SU-DHL-6 (cell line): ENCODE measurements around the gene OXCT1.

Experiments used
- H2AFZ ChIP-seq: fragments of 200-600 bp; sonication (generic); 2 replicates; pipeline ENCODE4 v1.6.1; 2014; ENCODE audit warnings: low read depth, mild to moderate bottlenecking, moderate library complexity, mixed read lengths, antibody characterized with exemption, low read length; ENCODE audit not compliant: severe bottlenecking
- H3F3A ChIP-seq: fragments of 200-600 bp; shearing (Covaris generic); 2 replicates; pipeline ENCODE4 v1.6.0; 2016; ENCODE audit warnings: antibody characterized with exemption, mild to moderate bottlenecking; ENCODE audit not compliant: insufficient read depth
- H3K27ac ChIP-seq: fragments of 200-600 bp; sonication (generic); 2 replicates; pipeline ENCODE4 v1.5.1; 2016; ENCODE audit warnings: low read depth, mild to moderate bottlenecking, low read length, moderate library complexity, mixed read lengths
- H3K27me3 ChIP-seq: fragments of 200-600 bp; sonication (generic), shearing (Covaris generic); 2 replicates; pipeline ENCODE4 v1.6.0; 2014; ENCODE audit warnings: mild to moderate bottlenecking, low read length
- H3K36me3 ChIP-seq: fragments of 200-600 bp; sonication (generic); 2 replicates; pipeline ENCODE4 v1.6.1; 2014; ENCODE audit warnings: mild to moderate bottlenecking, low read length, mixed read lengths
- H3K4me2 ChIP-seq: fragments of 300-600, 200-600 bp; shearing (Covaris generic), sonication (generic); 2 replicates; pipeline ENCODE4 v1.6.0; 2014; ENCODE audit warnings: low read length, low read depth, mild to moderate bottlenecking; ENCODE audit not compliant: poor library complexity, severe bottlenecking
- H3K4me3 ChIP-seq: fragments of 200-600 bp; sonication (generic); 2 replicates; pipeline ENCODE4 v1.5.1; 2014; ENCODE audit warnings: antibody characterized with exemption, low read length, mild to moderate bottlenecking, mixed read lengths; ENCODE audit not compliant: insufficient read depth, poor library complexity, severe bottlenecking
- H3K79me2 ChIP-seq: fragments of 200-600 bp; sonication (generic); 2 replicates; pipeline ENCODE4 v1.6.1; 2014; ENCODE audit warnings: mild to moderate bottlenecking, low read length, moderate library complexity; ENCODE audit not compliant: insufficient read depth
- H3K9ac ChIP-seq: fragments of 200-600 bp; sonication (generic); 2 replicates; pipeline ENCODE4 v1.7.0; 2014; ENCODE audit warnings: mild to moderate bottlenecking, low read length
- H3K9me2 ChIP-seq: fragments of 200-600 bp; sonication (generic); replicated peaks from 2 replicates; pipeline ENCODE4 v1.6.1; 2014; ENCODE audit warnings: low read length; ENCODE audit not compliant: insufficient read depth
- H3K9me3 ChIP-seq: fragments of 200-600 bp; sonication (generic); 2 replicates; pipeline ENCODE4 v1.6.1; 2014; ENCODE audit warnings: low read length, mixed read lengths; ENCODE audit not compliant: insufficient read depth
- H4K20me1 ChIP-seq: fragments of 200-600 bp; sonication (generic); 2 replicates; pipeline ENCODE4 v1.6.1; 2014; ENCODE audit warnings: low read depth, mild to moderate bottlenecking, antibody characterized with exemption, low read length, moderate library complexity, mixed read lengths
- EZH2phosphoT487 ChIP-seq: fragments of 200-600 bp; sonication (generic), shearing (Covaris generic); conservative IDR thresholded peaks from 2 replicates; pipeline ENCODE4 v1.6.1; 2018; ENCODE audit warnings: mild to moderate bottlenecking, antibody characterized with exemption, low read length, moderate library complexity, mixed read lengths
- TF ChIP-seq, protein P1 (sequence below): fragments of 200-600 bp; sonication (generic); IDR thresholded peaks from one replicate; pipeline ENCODE4 v1.5.1; 2017; ENCODE audit warnings: antibody characterized with exemption, mild to moderate bottlenecking, low read length, moderate library complexity; ENCODE audit not compliant: insufficient read depth, poor library complexity, severe bottlenecking

OXCT1 gene

DNA sequence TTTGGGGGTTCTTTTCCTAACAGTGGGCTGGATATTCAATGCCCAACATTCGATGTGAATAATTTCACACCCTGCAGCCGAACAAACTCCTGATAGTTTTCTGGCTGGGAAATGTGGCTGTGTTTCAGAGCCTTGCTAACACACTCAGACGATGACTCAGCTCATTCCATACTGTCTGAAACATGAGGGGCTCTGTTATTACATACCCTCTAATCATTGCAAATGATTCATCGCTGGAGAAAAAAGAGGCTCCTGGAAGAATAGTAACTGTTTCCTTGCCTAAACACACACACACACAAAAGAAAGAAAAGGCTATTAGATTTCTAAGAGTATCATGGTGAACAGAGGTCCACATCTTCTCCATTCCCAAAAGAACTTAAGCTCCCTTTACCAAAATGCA is 75.8 kb downstream of the OXCT1 start:
- Histone ChIP-seq H3K27ac (no peak overlapping the region), H3K27me3 (no peaks in the 10 kb centered on the region), H3K79me2 (no peaks in the 10 kb centered on the region), H3F3A (no peaks in the 10 kb centered on the region), H2AFZ (no peak overlapping the region), H4K20me1 (no peaks in the 10 kb centered on the region), H3K36me3 (peaks cover 16% of the 10 kb centered on the region), H3K9ac (no peak overlapping the region), H3K4me3 (no peak overlapping the region), H3K9me2 (no peaks in the 10 kb centered on the region), H3K9me3 (no peaks in the 10 kb centered on the region), H3K4me2 (no peak overlapping the region)
- TF ChIP-seq EZH2phosphoT487, result no peak
- TF ChIP-seq, protein P1, sequence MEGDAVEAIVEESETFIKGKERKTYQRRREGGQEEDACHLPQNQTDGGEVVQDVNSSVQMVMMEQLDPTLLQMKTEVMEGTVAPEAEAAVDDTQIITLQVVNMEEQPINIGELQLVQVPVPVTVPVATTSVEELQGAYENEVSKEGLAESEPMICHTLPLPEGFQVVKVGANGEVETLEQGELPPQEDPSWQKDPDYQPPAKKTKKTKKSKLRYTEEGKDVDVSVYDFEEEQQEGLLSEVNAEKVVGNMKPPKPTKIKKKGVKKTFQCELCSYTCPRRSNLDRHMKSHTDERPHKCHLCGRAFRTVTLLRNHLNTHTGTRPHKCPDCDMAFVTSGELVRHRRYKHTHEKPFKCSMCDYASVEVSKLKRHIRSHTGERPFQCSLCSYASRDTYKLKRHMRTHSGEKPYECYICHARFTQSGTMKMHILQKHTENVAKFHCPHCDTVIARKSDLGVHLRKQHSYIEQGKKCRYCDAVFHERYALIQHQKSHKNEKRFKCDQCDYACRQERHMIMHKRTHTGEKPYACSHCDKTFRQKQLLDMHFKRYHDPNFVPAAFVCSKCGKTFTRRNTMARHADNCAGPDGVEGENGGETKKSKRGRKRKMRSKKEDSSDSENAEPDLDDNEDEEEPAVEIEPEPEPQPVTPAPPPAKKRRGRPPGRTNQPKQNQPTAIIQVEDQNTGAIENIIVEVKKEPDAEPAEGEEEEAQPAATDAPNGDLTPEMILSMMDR, result no peak

DNA sequence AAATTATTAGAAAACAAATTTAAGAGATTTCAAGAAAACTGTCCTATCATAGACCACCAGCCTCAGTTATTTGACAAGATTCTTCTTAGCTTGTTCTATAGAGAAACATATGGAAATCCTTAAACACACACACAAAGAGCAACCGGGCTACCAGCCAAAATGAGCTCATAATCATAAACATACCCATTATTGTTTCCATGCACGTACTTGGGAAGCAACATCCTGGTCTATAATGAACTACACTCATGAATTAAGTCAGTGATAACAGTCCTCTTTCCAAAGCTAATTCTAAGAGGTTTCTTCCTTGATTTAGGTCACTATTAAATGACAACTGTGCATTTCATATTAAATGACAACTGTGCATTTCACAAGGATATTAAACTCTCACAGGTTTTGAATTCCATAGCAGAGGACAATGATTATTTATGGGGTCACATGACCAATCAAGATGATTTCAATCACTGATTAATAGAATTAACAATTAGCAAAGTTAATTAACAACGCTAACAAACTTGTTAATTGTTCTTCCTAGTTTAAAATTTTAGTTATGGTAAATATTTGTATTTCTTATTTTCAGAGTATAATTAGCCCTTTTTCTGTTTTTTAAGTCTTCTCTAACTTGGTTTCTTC is 77.0 kb downstream of the OXCT1 start:
- no peak overlapping the region for H2AFZ ChIP-seq
- H3K9me2 ChIP-seq, result no peaks in the 10 kb centered on the region
- no peaks in the 10 kb centered on the region for H4K20me1 ChIP-seq
- no peak overlapping the region for H3K4me3 ChIP-seq
- H3K9ac ChIP-seq, result no peak overlapping the region
- H3K9me3 ChIP-seq, result no peaks in the 10 kb centered on the region
- H3K4me2 ChIP-seq, result no peak overlapping the region
- TF ChIP-seq EZH2phosphoT487, result no peak
- TF ChIP-seq, protein P1, result no peak
- peaks cover 11% of the 10 kb centered on the region for H3K36me3 ChIP-seq
- H3K79me2 ChIP-seq, result no peaks in the 10 kb centered on the region
- H3K27me3 ChIP-seq, result no peaks in the 10 kb centered on the region
- H3F3A ChIP-seq, result no peaks in the 10 kb centered on the region
- H3K27ac ChIP-seq, result no peak overlapping the region

DNA sequence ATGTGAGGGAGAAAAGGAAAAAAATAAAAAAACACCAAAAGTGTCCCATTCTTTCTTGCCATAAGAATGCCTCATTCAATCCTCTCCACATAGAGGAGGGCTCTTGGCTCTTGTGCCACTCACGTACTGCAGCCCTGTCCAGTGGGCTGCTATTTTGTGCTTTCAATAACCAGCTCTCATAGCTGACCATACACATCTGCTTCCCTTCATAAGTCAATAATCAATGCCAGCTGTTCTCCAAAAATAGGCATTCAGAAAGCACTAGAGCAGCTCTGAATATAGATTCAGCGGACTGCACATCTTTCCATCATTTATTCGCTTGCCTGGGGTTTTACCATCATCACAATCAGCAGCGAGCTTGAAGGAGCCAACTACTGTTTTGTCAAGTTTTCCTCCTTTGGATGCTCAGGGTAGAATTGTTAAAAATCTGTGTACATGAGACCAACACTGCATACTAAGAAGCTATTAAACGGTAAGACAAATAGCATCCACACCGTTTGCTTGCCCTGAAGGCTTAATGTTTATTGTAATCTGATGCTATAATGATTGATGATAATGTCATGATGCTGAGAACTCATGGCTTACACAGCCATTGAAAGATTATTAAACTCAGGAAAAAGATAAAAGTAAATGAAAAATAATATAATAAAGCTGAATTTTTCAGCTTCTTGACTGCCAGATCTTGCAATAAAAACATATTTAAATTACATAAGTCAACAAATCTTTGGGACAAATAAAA is 80.0 kb downstream of the OXCT1 start:
- H3K27me3 ChIP-seq, result no peaks in the 10 kb centered on the region
- H3K4me2 ChIP-seq, result no peak overlapping the region
- no peaks in the 10 kb centered on the region for H3F3A ChIP-seq
- no peak overlapping the region for H3K4me3 ChIP-seq
- H3K36me3 ChIP-seq, result peaks cover 13% of the 10 kb centered on the region
- no peak for TF ChIP-seq EZH2phosphoT487
- TF ChIP-seq, protein P1, result no peak
- no peaks in the 10 kb centered on the region for H3K9me3 ChIP-seq
- H4K20me1 ChIP-seq, result no peaks in the 10 kb centered on the region
- no peaks in the 10 kb centered on the region for H3K9me2 ChIP-seq
- H3K27ac ChIP-seq, result no peak overlapping the region
- no peak overlapping the region for H3K9ac ChIP-seq
- H2AFZ ChIP-seq, result no peak overlapping the region
- no peaks in the 10 kb centered on the region for H3K79me2 ChIP-seq
